Cardiac fibroblast (primary cell): ENCODE results near the gene HOOK2.

Experiments used
- DNase-seq, 2 donors: peaks; one replicate each; pipeline versions ENCODE4 v3.0.0 to v3.0.0-alpha.2; 2010; ENCODE audit warnings: low read depth in 2 of 2
- H3K4me3 ChIP-seq, 2 donors: replicated peaks in 1 of 2; 1 replicate in 1 of 2; 2 replicates in 1 of 2; pipeline ENCODE4 v1.5.1; 2011; ENCODE audit warnings: low read depth in 2 of 2, low read length in 2 of 2, mild to moderate bottlenecking in 2 of 2, moderate library complexity in 1 of 2
- CTCF ChIP-seq: IDR thresholded peaks from one replicate; pipeline ENCODE4 v1.5.1; 2011; ENCODE audit warnings: low read depth, mild to moderate bottlenecking, low read length, inconsistent platforms

The HOOK2 gene

GRCh38 chr19:12797141-12797587 lies 21.8 kb upstream of the HOOK2 start:
- no peak for DNase-seq
- no peak overlapping the region for H3K4me3 ChIP-seq
- no peak for TF ChIP-seq CTCF

GRCh38 chr19:12796146-12797071 lies 21.1 kb upstream of the HOOK2 start:
- DNase-seq: peak; percentile 88
- no peak overlapping the region for H3K4me3 ChIP-seq
- peak; percentile 91 for TF ChIP-seq CTCF

DNA sequence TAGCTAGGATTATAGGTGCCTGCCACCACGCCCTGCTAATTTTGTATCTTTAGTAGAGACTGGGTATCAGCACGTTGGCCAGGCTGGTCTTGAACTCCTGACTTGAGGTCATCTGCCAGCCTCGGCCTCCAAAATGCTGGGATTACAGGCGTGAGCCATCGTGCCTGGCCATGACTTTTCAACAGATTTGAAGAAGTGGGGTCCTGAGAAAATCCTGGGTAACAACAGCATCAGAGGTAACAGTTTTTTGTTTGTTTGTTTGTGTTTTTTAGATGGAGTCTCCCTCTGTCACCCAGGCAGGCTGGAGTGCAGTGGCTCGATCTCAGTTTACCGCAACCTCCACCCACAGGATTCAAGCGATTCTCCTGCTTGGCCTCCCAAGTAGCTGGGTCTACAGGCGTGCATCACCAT lies 19.6 kb upstream of the HOOK2 start:
- TF ChIP-seq CTCF: no peak
- peak; percentile 26 to 59 for DNase-seq
- H3K4me3 ChIP-seq: no peak overlapping the region

GRCh38 chr19:12794196-12794941 lies 19.0 kb upstream of the HOOK2 start:
- no peak for TF ChIP-seq CTCF
- peak overlapping the region; percentile 32 to 98 for H3K4me3 ChIP-seq
- DNase-seq: peak; percentile 65 to 80

DNA sequence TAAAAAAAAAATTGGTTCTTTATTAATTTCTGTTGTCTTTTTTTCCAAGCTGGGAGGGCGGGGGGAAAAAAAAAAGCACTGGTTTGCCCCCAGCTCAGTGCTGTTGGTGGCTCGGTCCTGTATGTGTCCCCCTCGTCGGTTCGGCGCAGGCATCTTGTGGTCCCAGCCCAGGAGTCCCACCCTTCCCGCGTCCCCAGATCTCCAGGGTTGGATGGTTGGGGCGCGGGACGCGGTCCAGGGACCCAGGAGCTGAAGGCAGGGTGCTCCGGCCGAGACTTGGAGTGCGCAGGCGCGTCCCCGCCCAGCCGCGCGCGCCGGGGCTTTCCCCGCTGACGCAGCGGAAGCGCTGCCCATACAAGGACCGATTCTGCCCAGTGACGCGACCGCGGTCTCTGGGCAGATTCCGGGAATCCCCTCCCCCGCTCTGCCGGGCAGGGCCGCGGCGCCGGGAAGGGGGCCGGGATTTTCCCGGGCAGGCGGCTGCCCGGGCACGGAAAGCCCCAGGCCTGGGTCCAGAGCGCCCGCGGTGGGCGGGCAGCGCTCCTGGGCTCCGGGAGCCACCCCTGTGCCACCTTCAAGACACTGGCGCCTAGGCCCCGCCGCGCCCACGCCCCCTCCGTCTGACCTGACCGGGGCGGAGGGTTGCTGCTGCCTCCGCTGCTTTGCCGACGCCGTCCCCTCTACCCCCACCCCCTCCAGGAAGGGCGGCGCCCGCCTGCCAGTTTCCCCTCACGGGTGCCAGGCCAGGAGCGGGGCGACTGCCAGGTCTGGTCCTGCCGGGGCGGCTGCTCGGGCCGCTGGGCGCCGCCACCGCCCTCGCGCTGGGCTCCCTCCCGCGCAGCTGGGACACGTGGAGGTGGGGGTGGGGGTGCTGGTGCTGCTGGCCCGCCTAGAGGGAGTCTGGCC lies 18.2 kb upstream of the HOOK2 start:
- H3K4me3 ChIP-seq: peak overlapping the region; percentile 91 to 98
- peak; percentile 95 to 97 for DNase-seq
- no peak for TF ChIP-seq CTCF

DNA sequence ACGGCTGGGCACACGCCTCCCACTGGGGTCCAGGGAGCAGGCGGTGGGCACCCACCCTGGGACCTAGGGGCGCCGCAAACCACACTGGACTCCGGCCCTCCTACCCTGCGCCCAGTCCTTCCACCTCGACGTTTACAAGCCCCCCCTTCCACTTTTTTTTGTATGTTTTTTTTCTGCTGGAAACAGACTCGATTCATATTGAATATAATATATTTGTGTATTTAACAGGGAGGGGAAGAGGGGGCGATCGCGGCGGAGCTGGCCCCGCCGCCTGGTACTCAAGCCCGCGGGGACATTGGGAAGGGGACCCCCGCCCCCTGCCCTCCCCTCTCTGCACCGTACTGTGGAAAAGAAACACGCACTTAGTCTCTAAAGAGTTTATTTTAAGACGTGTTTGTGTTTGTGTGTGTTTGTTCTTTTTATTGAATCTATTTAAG lies 17.5 kb upstream of the HOOK2 start:
- DNase-seq: peak in 1 of 2 donors; percentile 25
- TF ChIP-seq CTCF: no peak
- peak overlapping the region; percentile 91 to 98 for H3K4me3 ChIP-seq
